Measurements from ENCODE around the gene TBATA.

Gene TBATA

DNA sequence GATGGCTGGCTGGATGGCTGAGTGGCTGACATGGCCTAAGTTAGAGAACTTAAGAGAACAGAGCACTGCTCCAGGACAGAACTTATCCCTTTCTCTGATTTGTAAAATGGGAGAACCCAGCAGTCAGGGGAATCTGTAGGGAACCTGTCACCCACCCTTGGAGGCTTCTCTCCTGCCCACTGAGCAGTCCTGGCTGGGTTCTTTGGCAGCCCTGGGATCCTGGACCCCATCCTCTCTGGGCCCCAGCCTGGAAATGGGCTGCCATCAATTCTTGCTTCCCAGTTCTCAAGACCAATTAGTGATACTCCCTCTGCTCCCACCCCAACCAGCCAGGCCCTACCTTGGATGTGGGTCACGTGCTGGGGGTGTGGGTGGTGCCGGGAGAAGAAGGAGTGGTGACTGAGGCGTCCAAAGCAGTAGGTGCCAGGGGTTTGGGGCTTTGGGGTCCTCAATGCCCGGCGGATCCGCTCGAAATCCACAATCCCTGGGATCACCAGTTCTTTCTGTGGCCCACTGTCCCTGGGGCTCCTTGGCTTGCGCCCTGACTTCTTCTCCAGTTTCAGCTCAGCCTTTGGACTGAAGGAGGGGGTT is 3.6 kb downstream of the TBATA start:
- H3K4me3 ChIP-seq (ENCODE audit: low read depth, low read length), result no peak overlapping the region
- TF ChIP-seq, protein P1, sequence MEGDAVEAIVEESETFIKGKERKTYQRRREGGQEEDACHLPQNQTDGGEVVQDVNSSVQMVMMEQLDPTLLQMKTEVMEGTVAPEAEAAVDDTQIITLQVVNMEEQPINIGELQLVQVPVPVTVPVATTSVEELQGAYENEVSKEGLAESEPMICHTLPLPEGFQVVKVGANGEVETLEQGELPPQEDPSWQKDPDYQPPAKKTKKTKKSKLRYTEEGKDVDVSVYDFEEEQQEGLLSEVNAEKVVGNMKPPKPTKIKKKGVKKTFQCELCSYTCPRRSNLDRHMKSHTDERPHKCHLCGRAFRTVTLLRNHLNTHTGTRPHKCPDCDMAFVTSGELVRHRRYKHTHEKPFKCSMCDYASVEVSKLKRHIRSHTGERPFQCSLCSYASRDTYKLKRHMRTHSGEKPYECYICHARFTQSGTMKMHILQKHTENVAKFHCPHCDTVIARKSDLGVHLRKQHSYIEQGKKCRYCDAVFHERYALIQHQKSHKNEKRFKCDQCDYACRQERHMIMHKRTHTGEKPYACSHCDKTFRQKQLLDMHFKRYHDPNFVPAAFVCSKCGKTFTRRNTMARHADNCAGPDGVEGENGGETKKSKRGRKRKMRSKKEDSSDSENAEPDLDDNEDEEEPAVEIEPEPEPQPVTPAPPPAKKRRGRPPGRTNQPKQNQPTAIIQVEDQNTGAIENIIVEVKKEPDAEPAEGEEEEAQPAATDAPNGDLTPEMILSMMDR (IDR thresholded peaks at IDR 0.05; ENCODE audit: low read depth, low read length), result no peak
- TF ChIP-seq, protein P2, sequence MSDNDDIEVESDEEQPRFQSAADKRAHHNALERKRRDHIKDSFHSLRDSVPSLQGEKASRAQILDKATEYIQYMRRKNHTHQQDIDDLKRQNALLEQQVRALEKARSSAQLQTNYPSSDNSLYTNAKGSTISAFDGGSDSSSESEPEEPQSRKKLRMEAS (IDR thresholded peaks at IDR 0.05; ENCODE audit: low read depth, low read length), result no peak
- TF ChIP-seq POLR2A (IDR thresholded peaks at IDR 0.05; ENCODE audit: extremely low read depth, insufficient read length), result no peak
- TF ChIP-seq MYC (IDR thresholded peaks at IDR 0.05; ENCODE audit: low read depth, low read length), result no peak
- no peak for DNase-seq (ENCODE audit: low read depth)

DNA sequence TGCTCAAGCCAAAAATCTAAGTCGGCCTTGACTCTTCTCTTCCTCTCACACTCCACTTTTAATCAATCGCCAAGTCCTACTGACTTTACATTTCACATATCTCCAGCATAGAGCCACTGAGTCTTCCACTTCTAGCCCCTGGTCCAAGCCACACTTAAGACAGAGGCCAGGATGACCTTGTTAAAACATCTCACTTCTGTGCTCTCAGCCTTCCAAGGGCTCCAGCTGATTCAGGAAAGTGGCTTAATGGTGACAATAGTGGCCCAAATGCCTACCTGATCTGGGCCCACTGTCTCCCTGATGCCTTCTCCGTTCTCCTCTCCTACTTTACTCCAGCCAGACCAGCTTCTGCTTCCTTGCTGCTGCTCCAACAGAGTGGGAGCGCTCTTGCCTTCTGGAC is 4.4 kb downstream of the TBATA start:
- no peak overlapping the region for H3K4me3 ChIP-seq (ENCODE audit: low read depth, low read length)
- DNase-seq (ENCODE audit: low read depth), result no peak
- TF ChIP-seq MYC (IDR thresholded peaks at IDR 0.05; ENCODE audit: low read depth, low read length) (no peak), POLR2A (IDR thresholded peaks at IDR 0.05; ENCODE audit: extremely low read depth, insufficient read length) (no peak)
- TF ChIP-seq, protein P1 (IDR thresholded peaks at IDR 0.05; ENCODE audit: low read depth, low read length), result no peak
- TF ChIP-seq, protein P2 (IDR thresholded peaks at IDR 0.05; ENCODE audit: low read depth, low read length), result no peak

- no peak overlapping the region for H3K4me3 ChIP-seq (ENCODE audit: low read depth, low read length)
- no peak for DNase-seq (ENCODE audit: low read depth)
- TF ChIP-seq POLR2A (IDR thresholded peaks at IDR 0.05; ENCODE audit: extremely low read depth, insufficient read length), result no peak
- TF ChIP-seq, protein P1 (IDR thresholded peaks at IDR 0.05; ENCODE audit: low read depth, low read length), result no peak
- TF ChIP-seq, protein P2 (IDR thresholded peaks at IDR 0.05; ENCODE audit: low read depth, low read length), result no peak
- no peak for TF ChIP-seq MYC (IDR thresholded peaks at IDR 0.05; ENCODE audit: low read depth, low read length)
These were observed 4.8 kb downstream of the TBATA start for GRCh38 chr10:70780370-70780760.

DNA sequence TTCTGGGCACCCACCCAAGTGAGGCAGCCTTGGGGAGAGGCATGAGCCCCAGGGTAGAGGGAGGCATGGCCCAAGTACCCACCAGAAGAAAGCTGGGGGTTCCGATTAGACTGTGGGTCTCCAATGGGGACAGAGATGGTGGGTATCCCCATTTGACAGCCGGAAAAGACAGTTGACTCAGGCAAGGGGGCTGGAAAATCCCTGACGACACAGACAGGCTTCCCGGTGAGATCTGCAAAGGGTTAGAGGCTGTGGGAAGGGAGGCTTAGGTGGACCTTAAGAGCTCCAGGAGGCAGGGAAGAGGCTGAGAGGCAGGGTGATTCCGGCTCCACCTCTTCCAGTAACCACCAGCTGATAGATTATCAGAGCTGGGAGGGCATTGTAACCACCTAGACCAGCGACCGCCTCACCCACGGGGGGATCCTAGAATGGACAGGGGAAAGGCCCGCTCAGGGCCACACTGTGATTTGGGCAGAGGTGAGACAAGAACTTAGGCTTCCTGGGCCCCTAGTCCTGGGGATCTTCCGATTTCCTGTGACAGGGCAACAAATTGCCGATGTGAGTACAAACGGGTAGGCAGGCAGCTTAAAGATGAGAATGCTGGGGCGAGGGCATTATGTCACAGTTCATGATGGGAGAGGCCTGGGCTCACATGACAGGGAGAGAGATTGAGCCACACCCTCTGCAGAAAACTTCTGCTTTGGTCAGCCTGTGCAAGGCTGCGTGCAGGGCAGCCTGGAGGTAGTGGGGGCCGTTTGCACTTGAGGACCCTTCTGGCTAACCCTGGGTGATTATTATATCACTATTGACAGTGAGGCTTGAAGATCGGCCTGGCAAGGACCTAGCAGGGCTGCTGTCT is 5.4 kb downstream of the TBATA start:
- no peak for DNase-seq (ENCODE audit: low read depth)
- no peak overlapping the region for H3K4me3 ChIP-seq (ENCODE audit: low read depth, low read length)
- TF ChIP-seq, protein P2 (IDR thresholded peaks at IDR 0.05; ENCODE audit: low read depth, low read length), result no peak
- TF ChIP-seq POLR2A (IDR thresholded peaks at IDR 0.05; ENCODE audit: extremely low read depth, insufficient read length) (no peak), MYC (IDR thresholded peaks at IDR 0.05; ENCODE audit: low read depth, low read length) (no peak)
- TF ChIP-seq, protein P1 (IDR thresholded peaks at IDR 0.05; ENCODE audit: low read depth, low read length), result no peak

DNA sequence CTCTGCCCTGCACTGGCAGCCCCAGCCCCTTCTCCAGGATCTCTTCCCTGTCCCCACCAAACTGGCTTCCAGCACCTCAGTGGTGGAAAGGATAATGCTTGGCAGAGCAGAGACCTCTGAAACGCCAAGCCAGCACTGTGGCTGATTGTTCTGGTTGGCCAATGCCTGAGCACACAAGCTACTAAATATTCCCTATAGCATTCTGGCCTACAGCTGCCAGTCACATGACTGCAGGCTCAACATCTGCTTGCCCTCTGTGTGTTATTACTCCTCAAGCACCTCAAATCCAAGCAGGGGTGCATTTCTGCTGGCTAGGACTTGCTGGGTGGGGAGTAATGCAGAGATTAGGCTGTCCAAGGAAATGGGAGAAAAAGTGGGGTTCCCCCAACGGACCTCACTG is 6.1 kb downstream of the TBATA start:
- TF ChIP-seq POLR2A (IDR thresholded peaks at IDR 0.05; ENCODE audit: extremely low read depth, insufficient read length), result no peak
- TF ChIP-seq, protein P1 (IDR thresholded peaks at IDR 0.05; ENCODE audit: low read depth, low read length), result no peak
- TF ChIP-seq, protein P2 (IDR thresholded peaks at IDR 0.05; ENCODE audit: low read depth, low read length), result no peak
- TF ChIP-seq MYC (IDR thresholded peaks at IDR 0.05; ENCODE audit: low read depth, low read length), result no peak
- H3K4me3 ChIP-seq (ENCODE audit: low read depth, low read length), result no peak overlapping the region
- DNase-seq (ENCODE audit: low read depth), result no peak
